ENCODE results near the gene PPP3R1. TPM values are rescaled to one million over a fixed set of nuclear protein-coding genes. Genes with fewer than 3 reads are reported as not detected.
"Not testable (repeated sequence)": the region's sequence is repeated elsewhere in the genome, so short reads cannot be mapped to it uniquely, and the experiment has no call there.

PPP3R1 gene
- total and polyA plus RNA-seq, 2 donors, result 31.3 to 75.2 TPM

DNA sequence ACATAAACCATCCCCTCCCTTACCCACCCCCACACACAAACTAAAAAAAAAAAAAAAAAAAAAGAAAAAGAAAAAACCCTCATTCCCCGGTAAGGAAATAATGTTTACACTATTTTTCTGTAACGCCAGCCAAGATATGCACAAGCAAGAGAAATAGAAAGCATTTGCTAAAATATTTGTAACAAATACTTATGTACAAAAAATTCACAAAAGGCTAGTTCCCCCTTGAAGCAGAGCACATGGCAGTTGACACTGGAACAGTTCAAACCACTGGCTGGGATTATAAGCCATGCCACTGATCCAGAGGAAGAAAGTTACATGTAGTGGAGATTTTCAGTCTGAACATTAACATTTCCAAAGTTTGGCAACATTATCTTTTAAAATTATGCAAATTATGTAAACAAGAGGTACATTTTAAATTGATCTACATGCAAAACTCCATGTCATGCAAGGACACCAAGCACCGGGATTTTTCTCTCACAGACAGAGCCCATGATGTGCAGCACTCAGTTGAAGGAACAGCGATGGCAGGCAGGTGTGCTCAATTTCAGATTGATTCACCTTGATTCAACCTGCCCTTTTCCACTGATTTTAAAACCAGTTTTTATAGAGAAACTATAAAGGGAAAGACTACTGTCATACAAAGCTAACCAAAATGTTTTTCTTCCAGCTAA lies 73.2 kb downstream of the PPP3R1 start:
- Histone ChIP-seq H3K4me3 (ENCODE audit: low read depth, low read length) (no peak overlapping the region), H3K36me3 (ENCODE audit: insufficient read depth) (peaks cover 2% of the 10 kb centered on the region), H3K4me1 (ENCODE audit: insufficient read depth) (no peaks in the 10 kb centered on the region), H3K27ac (ENCODE audit: low read depth) (peak overlapping the region; percentile 32)
- DNase-seq (ENCODE audit: extremely low spot score), result no peak
- WGBS, result 50% methylated on average over 4 of the region's 4 CpGs

DNA sequence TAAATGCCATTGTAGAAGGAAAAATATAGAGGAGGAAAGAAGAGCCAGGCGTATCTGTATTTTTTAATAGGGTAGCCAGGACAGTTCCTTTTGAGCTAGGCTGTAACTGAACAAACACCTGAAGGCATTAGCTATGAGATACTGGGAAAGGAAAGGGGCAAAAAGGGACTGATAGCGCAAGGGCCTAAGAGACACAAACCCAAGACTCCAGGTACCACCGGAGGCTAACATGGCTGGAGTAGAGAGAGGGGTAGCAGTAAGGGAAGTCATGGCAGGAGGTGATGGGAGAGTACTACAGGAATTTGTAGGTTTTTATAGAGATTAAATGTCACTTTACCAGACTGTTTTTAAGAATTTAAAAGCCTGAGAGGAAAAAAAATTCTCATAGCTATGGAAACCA lies 73.9 kb downstream of the PPP3R1 start:
- Histone ChIP-seq H3K27ac (ENCODE audit: low read depth) (no peak overlapping the region), H3K36me3 (ENCODE audit: insufficient read depth) (peaks cover 5% of the 10 kb centered on the region), H3K4me3 (ENCODE audit: low read depth, low read length) (no peak overlapping the region), H3K4me1 (ENCODE audit: insufficient read depth) (no peaks in the 10 kb centered on the region)
- 95% methylated on average over 3 of the region's 3 CpGs for WGBS
- no peak for DNase-seq (ENCODE audit: extremely low spot score)

DNA sequence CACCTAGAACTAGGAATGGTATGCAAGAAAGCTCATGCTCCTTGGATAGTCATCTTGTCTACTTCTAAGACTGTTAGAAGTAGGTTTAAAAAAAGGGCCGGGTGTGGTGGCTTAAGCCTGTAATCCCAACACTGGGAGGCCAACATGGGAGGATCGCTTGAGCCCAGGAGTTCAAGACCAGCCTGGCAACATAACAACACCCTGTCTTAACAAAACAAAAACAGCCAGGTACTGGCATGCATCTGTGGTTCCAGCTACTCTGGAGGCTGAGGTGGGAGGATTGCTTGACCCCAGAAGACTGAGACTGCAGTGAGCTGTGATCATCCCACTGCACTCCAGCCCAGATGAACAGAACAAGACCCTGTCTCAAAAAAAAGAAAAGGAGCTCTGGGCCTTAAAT lies 74.8 kb downstream of the PPP3R1 start:
- WGBS, result 41% methylated on average over 2 of the region's 2 CpGs
- Histone ChIP-seq H3K36me3 (ENCODE audit: insufficient read depth) (peaks cover 5% of the 10 kb centered on the region), H3K27ac (ENCODE audit: low read depth) (no peak overlapping the region), H3K4me1 (ENCODE audit: insufficient read depth) (no peaks in the 10 kb centered on the region), H3K4me3 (ENCODE audit: low read depth, low read length) (no peak overlapping the region)
- no peak for DNase-seq (ENCODE audit: extremely low spot score)

DNA sequence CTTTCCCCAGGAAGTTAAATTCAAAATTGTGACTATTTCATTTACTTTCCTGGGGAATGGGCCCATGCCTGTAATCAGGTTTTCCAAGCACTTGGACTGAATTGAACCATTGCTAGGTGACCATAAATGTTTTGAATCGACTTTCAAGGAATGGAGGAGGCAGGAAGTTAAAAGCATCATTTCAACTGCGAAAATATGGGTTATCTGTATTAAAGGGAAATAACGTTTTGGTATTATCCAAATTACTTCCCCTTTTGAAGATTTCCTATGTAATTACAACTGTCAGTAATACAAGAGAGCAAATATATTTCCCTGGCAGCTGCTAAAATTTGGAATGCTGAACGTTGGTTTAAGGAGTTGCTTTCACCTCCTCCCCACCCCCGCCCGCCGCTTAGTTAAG lies 75.7 kb downstream of the PPP3R1 start:
- no peaks in the 10 kb centered on the region for H3K4me1 ChIP-seq (ENCODE audit: insufficient read depth)
- peaks cover 5% of the 10 kb centered on the region for H3K36me3 ChIP-seq (ENCODE audit: insufficient read depth)
- WGBS, result 77% methylated on average over 7 of the region's 7 CpGs
- H3K27ac ChIP-seq (ENCODE audit: low read depth), result no peak overlapping the region
- H3K4me3 ChIP-seq (ENCODE audit: low read depth, low read length), result no peak overlapping the region
- no peak for DNase-seq (ENCODE audit: extremely low spot score)

DNA sequence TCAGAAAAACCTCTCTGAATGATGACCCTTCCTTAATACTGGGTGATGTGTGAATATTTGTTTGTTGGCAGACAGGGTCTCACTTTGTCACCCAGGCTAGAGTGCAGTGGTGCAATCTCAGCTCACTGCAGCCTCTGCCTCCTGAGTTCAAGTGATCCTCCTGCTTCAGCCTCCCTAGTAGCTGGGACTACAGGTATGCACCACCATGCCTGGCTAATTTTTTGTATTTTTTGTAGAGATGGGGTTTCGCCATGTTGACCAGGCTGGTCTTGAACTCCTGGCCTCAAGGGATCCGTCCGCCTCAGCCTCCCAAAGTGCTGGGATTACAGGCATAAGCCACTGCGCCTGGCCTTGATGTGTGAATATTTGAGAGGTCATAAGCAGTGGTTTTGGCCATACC lies 77.1 kb downstream of the PPP3R1 start:
- not testable (repeated sequence) for H3K4me3 ChIP-seq (ENCODE audit: low read depth, low read length)
- WGBS, result 96% methylated on average over 4 of the region's 4 CpGs

DNA sequence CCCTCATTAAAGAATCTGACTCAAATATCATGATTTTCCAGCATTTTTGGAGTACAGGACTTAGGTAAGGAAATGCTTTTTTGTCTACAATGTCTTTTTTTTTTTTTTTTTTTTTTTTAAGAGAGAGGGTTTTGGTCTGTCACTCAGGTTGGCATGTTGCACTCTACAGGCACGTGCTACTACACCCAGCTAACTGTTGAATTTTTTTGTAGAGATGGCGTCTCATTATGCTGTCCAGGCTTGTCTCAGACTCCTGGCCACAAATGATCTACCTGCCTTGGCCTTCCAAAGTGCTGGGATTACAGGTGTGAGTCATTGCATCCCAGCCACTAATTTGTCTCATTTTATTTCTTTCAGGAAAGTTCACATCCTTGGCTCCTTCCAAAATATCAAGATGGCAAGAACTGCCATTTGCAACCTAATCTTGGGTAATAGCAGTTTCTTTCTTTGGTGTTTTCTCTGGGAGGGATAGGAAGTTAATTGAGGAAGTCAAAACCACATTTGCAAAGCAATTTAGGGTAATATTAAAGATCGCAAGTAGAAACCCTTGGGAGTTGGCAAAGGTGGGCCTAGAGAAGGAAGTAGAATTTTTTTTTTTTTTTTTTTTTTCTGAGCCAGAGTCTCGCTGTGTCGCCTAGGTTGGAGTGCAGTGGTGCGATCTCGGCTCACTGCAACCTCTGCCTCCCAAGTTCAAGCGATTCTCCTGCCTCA lies 79.2 kb downstream of the PPP3R1 start:
- H3K4me3 ChIP-seq (ENCODE audit: low read depth, low read length), result no peak overlapping the region
- no peak for DNase-seq (ENCODE audit: extremely low spot score)
- H3K36me3 ChIP-seq (ENCODE audit: insufficient read depth), result peaks cover 5% of the 10 kb centered on the region
- WGBS, result 92% methylated on average over 8 of the region's 8 CpGs
- no peaks in the 10 kb centered on the region for H3K4me1 ChIP-seq (ENCODE audit: insufficient read depth)
- H3K27ac ChIP-seq (ENCODE audit: low read depth), result no peak overlapping the region

More for the DNA sequence above, 77.1 kb downstream of the PPP3R1 start:
- not testable (repeated sequence) for H3K36me3 ChIP-seq (ENCODE audit: insufficient read depth); H3K4me1 ChIP-seq (ENCODE audit: insufficient read depth); DNase-seq (ENCODE audit: extremely low spot score); H3K27ac ChIP-seq (ENCODE audit: low read depth)

DNA sequence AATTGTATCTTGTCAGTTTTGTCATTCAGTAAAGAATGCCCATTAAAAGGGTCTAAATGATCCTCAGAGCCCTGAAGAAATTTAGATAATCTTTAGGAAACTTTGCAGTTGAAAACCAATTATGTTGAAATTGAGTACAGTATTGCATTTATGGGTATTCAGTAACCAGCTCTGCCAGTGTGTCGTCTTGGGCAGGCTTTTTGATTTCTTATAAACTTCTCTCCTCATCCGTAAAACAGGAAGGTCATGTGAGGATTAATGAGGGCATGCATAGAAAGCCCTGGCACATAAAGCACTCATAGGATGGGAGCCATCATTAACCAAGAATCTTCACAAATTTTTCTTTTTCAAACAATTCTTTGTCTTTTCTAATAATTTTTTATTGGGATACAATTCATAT lies 79.8 kb downstream of the PPP3R1 start:
- WGBS, result 71% methylated on average over 2 of the region's 2 CpGs
- Histone ChIP-seq H3K36me3 (ENCODE audit: insufficient read depth) (peaks cover 5% of the 10 kb centered on the region), H3K27ac (ENCODE audit: low read depth) (no peak overlapping the region), H3K4me3 (ENCODE audit: low read depth, low read length) (no peak overlapping the region), H3K4me1 (ENCODE audit: insufficient read depth) (no peaks in the 10 kb centered on the region)
- DNase-seq (ENCODE audit: extremely low spot score), result no peak

DNA sequence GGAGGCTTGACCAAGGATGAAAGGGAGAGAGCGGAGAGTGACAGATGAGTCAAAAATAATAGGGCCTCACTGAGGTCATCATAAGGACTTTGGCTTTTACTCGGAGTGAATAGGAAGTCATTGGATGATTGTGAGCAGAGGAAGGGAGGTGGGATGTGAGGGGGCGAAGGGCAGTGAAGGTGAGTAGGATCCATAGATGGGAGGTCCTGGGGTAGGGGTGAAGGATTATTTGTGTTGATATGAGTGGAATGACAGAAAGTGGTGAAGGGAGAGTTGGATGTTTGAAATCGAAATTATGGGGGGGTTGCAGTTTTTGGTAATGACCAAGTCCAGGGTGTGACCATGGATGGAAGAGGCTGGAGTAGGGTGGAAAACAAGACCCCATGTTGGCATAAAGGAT lies 80.6 kb downstream of the PPP3R1 start:
- DNase-seq (ENCODE audit: extremely low spot score), result no peak
- Histone ChIP-seq H3K4me3 (ENCODE audit: low read depth, low read length) (no peak overlapping the region), H3K36me3 (ENCODE audit: insufficient read depth) (peaks cover 6% of the 10 kb centered on the region), H3K27ac (ENCODE audit: low read depth) (no peak overlapping the region), H3K4me1 (ENCODE audit: insufficient read depth) (no peaks in the 10 kb centered on the region)
- 93% methylated on average over 4 of the region's 4 CpGs for WGBS

DNA sequence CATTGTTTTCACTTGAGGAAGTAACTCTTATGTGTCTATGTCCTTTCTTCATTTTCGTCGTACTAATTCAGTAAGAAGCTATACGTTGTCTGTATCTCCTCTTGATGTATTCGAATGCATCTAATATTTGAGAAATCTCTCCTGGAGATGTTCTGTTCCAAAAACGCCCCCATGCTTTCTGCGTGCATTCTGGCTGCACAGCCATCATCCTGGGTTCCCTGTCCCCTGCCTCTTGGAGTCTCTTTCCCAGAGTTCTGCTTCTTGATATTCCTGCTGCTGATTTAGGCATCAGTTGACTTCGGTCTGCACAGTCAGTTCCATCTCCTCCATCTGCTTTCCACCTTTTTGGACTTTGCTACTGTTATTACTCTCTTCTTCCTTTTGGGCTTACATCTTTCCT lies 81.2 kb downstream of the PPP3R1 start:
- Histone ChIP-seq H3K27ac (ENCODE audit: low read depth) (no peak overlapping the region), H3K36me3 (ENCODE audit: insufficient read depth) (peaks cover 8% of the 10 kb centered on the region), H3K4me3 (ENCODE audit: low read depth, low read length) (no peak overlapping the region), H3K4me1 (ENCODE audit: insufficient read depth) (no peaks in the 10 kb centered on the region)
- WGBS, result 94% methylated on average over 7 of the region's 7 CpGs
- DNase-seq (ENCODE audit: extremely low spot score), result no peak

DNA sequence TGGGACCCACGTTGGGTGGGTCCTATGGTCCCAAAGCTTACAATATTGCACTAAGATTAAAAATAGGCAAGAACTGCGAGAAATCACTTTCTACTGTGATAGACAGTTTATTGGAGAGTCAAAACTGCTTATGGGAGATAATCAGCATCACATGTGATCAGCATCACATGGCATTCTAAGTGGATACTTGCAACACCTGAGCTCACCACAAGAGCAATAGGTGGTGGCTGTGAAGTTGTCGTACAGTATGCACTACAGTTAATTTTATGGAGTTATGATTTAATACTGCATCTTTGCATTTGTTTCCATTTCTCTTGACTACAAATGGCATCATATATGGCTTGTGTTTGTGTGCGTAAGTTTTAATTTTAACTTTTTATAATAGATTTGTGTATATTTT lies 83.0 kb downstream of the PPP3R1 start:
- Histone ChIP-seq H3K4me3 (ENCODE audit: low read depth, low read length) (no peak overlapping the region), H3K27ac (ENCODE audit: low read depth) (no peak overlapping the region), H3K36me3 (ENCODE audit: insufficient read depth) (peaks cover 6% of the 10 kb centered on the region), H3K4me1 (ENCODE audit: insufficient read depth) (no peaks in the 10 kb centered on the region)
- no peak for DNase-seq (ENCODE audit: extremely low spot score)
- 93% methylated on average over 4 of the region's 4 CpGs for WGBS

DNA sequence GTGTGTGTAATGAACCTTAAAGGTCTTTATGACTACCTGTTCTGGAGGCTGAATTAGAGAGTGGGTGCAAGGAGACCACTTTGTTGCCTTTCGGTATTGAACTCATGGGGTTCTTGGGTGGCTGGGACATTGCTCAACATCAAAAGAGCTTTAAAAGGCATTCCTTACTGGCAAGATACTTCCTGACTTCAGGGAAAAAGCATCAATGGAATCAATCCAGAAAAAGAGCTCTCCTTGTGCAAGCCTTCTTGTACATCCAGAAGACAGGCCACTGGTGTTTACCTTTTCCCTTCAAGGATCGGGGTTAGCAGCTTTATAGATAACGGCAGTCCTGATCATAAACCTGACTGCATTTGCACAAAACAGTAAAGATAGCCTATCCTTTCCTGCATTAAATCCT lies 85.1 kb downstream of the PPP3R1 start:
- no peak for DNase-seq (ENCODE audit: extremely low spot score)
- H3K4me1 ChIP-seq (ENCODE audit: insufficient read depth), result no peaks in the 10 kb centered on the region
- no peak overlapping the region for H3K27ac ChIP-seq (ENCODE audit: low read depth)
- peaks cover 7% of the 10 kb centered on the region for H3K36me3 ChIP-seq (ENCODE audit: insufficient read depth)
- WGBS, result 41% methylated on average over 3 of the region's 3 CpGs
- no peak overlapping the region for H3K4me3 ChIP-seq (ENCODE audit: low read depth, low read length)

DNA sequence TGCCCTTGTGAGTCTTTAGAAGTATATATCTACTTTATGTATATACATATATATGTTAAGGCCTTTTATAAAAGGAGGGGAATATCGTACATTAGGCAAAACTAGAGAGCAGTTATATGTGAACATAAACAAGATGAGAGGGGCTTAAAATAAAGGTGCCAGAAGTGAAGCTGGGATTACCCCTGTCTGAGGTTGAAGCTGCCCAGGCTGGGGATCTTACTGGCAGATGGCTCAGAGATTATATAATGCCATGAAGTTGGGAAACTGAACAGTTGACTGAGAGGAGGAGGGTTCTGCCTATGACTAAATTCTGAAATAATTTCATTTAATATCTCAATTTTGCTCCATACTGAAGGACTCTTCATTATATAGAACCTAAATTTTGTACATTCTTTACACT lies 88.7 kb downstream of the PPP3R1 start:
- DNase-seq (ENCODE audit: extremely low spot score), result no peak
- peaks cover 8% of the 10 kb centered on the region for H3K36me3 ChIP-seq (ENCODE audit: insufficient read depth)

DNA sequence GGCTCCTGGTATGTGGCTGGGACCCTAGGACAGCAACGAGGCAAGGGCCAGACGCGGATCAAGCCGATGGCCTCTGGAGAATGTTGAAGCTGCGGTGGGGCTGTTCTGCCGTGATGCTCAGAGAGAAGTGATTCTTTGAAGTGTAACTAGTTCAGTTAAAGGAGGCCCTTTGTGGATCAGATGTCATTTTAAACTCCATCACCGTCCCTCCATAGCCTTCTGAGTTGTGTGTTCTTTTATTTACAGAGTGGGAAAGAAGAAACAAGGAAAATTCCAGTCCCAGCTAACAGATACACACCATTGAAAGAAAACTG lies 94.2 kb downstream of the PPP3R1 start:
- peak overlapping the region; percentile 73 for H3K4me3 ChIP-seq (ENCODE audit: low read depth, low read length)
- H3K36me3 ChIP-seq (ENCODE audit: insufficient read depth), result peaks cover 5% of the 10 kb centered on the region
- no peak for DNase-seq (ENCODE audit: extremely low spot score)
- no peaks in the 10 kb centered on the region for H3K4me1 ChIP-seq (ENCODE audit: insufficient read depth)
- H3K27ac ChIP-seq (ENCODE audit: low read depth), result no peak overlapping the region
- WGBS, result under 1% methylated on average over 7 of the region's 7 CpGs

More for the DNA sequence above, 88.7 kb downstream of the PPP3R1 start:
- WGBS, result 78% methylated on average over 1 of the region's 1 CpG
- H3K27ac ChIP-seq (ENCODE audit: low read depth), result no peak overlapping the region
- H3K4me1 ChIP-seq (ENCODE audit: insufficient read depth), result no peaks in the 10 kb centered on the region
- no peak overlapping the region for H3K4me3 ChIP-seq (ENCODE audit: low read depth, low read length)

DNA sequence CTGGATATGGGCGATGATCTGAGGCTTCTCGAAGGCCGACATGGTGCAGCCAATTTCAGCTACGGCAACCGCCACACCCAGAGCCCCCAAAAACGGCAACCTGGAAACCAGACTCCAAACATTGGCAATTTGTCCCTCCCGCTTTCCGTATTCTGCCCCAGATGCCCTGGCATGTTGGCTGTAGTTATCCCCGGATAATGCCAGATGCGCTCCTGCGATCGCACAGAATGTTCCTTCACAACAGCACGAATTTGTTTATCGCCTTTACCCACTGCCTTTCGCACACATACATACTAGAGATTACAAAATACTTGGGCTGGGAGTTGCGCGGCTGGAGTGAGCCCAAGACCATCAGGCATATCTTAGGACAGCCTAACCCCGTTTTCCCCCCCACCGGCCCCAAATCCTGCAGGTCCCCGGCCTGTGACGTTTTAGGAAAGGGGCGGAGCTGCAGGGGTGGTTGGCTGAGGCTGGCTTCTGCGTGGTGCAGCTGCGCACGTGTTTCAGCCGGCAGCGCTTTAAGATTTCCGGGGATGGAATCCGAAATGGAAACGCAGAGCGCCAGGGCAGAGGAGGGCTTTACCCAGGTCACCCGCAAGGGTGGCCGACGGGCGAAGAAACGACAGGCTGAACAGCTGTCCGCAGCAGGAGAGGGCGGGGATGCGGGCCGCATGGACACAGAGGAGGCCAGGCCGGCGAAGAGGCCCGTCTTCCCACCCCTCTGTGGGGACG lies 94.8 kb downstream of the PPP3R1 start, which contains the start of gene PNO1:
Gene PNO1, plus strand, starts transcription at position 487 of the 732 bp plus-strand sequence. Its CDS starts 47 bp downstream, at position 534.
- Histone ChIP-seq H3K27ac (ENCODE audit: low read depth) (peak within 1 kb of the TSS; percentile 40), H3K4me3 (ENCODE audit: low read depth, low read length) (peak within 1 kb of the TSS; percentile 73), H3K4me1 (ENCODE audit: insufficient read depth) (no peaks in the 10 kb centered on the region), H3K36me3 (ENCODE audit: insufficient read depth) (peaks cover 1% of the 10 kb centered on the region)
- WGBS, result under 1% methylated on average over 44 of the region's 44 CpGs
- peak; percentile 95 for DNase-seq (ENCODE audit: extremely low spot score)
